Neural cell (in vitro differentiated cells): ENCODE results near the gene AUNIP. TPM values are rescaled to one million over a fixed set of nuclear protein-coding genes. Genes with fewer than 3 reads are reported as not detected.
A peak's percentile ranks its signal among the peaks of the same experiment; 100 is the strongest.

Source experiments
- H2AFZ ChIP-seq: fragments of 200-600, 300-800 bp; sonication (generic), shearing (Covaris generic); 2 replicates; pipeline ENCODE4 v1.6.0; 2014; ENCODE audit warnings: low read depth, mild to moderate bottlenecking, antibody characterized with exemption, low read length, moderate library complexity
- H3F3A ChIP-seq: fragments of 200-600 bp; shearing (Covaris generic); 2 replicates; pipeline ENCODE4 v1.6.1; 2016; ENCODE audit warnings: mild to moderate bottlenecking, moderate library complexity, mixed read lengths, antibody characterized with exemption, low read length; ENCODE audit not compliant: insufficient read depth, poor library complexity, severe bottlenecking
- H3K27ac ChIP-seq: fragments of 200-600, 300-800 bp; sonication (generic), shearing (Covaris generic); 2 replicates; pipeline ENCODE4 v1.5.1; 2014; ENCODE audit warnings: mild to moderate bottlenecking, low read length, moderate library complexity
- H3K27me3 ChIP-seq: fragments of 300-800, 200-600 bp; sonication (generic), shearing (Covaris generic); 2 replicates; pipeline ENCODE4 v1.6.0; 2014; ENCODE audit warnings: mild to moderate bottlenecking, low read depth, low read length, moderate library complexity; ENCODE audit not compliant: insufficient read depth
- H3K36me3 ChIP-seq: fragments of 300-800, 200-600 bp; sonication (generic), shearing (Covaris generic); 2 replicates; pipeline ENCODE4 v1.5.1; 2014; ENCODE audit warnings: mild to moderate bottlenecking, antibody characterized with exemption, low read length, moderate library complexity; ENCODE audit not compliant: insufficient read depth
- H3K4me2 ChIP-seq: fragments of 300-800, 200-600 bp; sonication (generic), shearing (Covaris generic); 2 replicates; pipeline ENCODE4 v1.6.0; 2014; ENCODE audit warnings: mild to moderate bottlenecking, low read length
- H3K4me3 ChIP-seq: fragments of 300-800, 200-600 bp; sonication (generic), shearing (Covaris generic); 2 replicates; pipeline ENCODE4 v1.5.1; 2014; ENCODE audit warnings: mild to moderate bottlenecking, low read length, moderate library complexity
- H3K79me2 ChIP-seq: fragments of 200-600 bp; shearing (Covaris generic); replicated peaks from 2 replicates; pipeline ENCODE4 v1.6.0; 2014; ENCODE audit warnings: mild to moderate bottlenecking, low read length, moderate library complexity; ENCODE audit not compliant: insufficient read depth
- H3K9ac ChIP-seq: fragments of 300-800, 200-600 bp; sonication (generic), shearing (Covaris generic); 2 replicates; pipeline ENCODE4 v1.6.1; 2016; ENCODE audit warnings: mild to moderate bottlenecking, low read length, mixed read lengths
- H3K9me2 ChIP-seq: fragments of 200-600 bp; shearing (Covaris generic); 2 replicates; pipeline ENCODE4 v1.6.1; 2016; ENCODE audit warnings: mild to moderate bottlenecking, low read length, mixed read lengths; ENCODE audit not compliant: insufficient read depth
- H3K9me3 ChIP-seq: fragments of 200-600, 300-800 bp; sonication (generic), shearing (Covaris generic); 2 replicates; pipeline ENCODE4 v1.6.1; 2016; ENCODE audit warnings: mild to moderate bottlenecking, mixed run types, low read length, moderate library complexity, mixed read lengths
- H4K20me1 ChIP-seq: fragments of 200-600 bp; shearing (Covaris generic); 2 replicates; pipeline ENCODE4 v1.6.1; 2016; ENCODE audit warnings: mild to moderate bottlenecking, mixed run types; ENCODE audit not compliant: insufficient read depth
- EP300 ChIP-seq: fragments of 450-650 bp; conservative IDR thresholded peaks from 2 replicates; pipeline ENCODE4 v1.6.1; 2014; ENCODE audit warnings: antibody characterized with exemption, mild to moderate bottlenecking, moderate library complexity; ENCODE audit not compliant: poor library complexity, severe bottlenecking
- EZH2 ChIP-seq: fragments of 200-600, 300-800 bp; shearing (Covaris generic), sonication (generic); IDR thresholded peaks from 2 replicates; pipeline ENCODE4 v1.6.1; 2014; ENCODE audit warnings: antibody characterized with exemption, low read length, borderline replicate concordance, mild to moderate bottlenecking; ENCODE audit not compliant: insufficient read depth, poor library complexity, severe bottlenecking
- MXI1 ChIP-seq: fragments of 450-650 bp; conservative IDR thresholded peaks from 2 replicates; pipeline ENCODE4 v1.6.1; 2014; ENCODE audit warnings: antibody characterized with exemption, mild to moderate bottlenecking; ENCODE audit not compliant: poor library complexity, severe bottlenecking
- POLR2AphosphoS5 ChIP-seq: IDR thresholded peaks from 2 replicates; pipeline ENCODE4 v1.6.1; 2012
- RAD21 ChIP-seq: fragments of 450-650 bp; conservative IDR thresholded peaks from 2 replicates; pipeline ENCODE4 v1.6.1; 2014; ENCODE audit warnings: antibody characterized with exemption, mild to moderate bottlenecking, moderate library complexity
- SMC3 ChIP-seq: fragments of 450-650 bp; conservative IDR thresholded peaks from 2 replicates; pipeline ENCODE4 v1.6.1; 2014; ENCODE audit warnings: antibody characterized with exemption, mild to moderate bottlenecking, moderate library complexity; ENCODE audit not compliant: poor library complexity
- TAF1 ChIP-seq: IDR thresholded peaks from 2 replicates; pipeline ENCODE4 v1.6.1; 2012; ENCODE audit warnings: low read depth
- polyA plus RNA-seq: library from polyadenylated mRNA; depleted of rRNA; stranded (reverse); fragments of >200 nt; gene quantifications from 2 replicates; pipeline ENCODE4 v1.2.3, GENCODE V29; 2014
- TF ChIP-seq, protein P1 (sequence below): IDR thresholded peaks from 2 replicates; pipeline ENCODE4 v1.6.1; 2012; ENCODE audit warnings: borderline replicate concordance
- TF ChIP-seq, protein P2 (sequence below): fragments of 450-650 bp; IDR thresholded peaks from 2 replicates; pipeline ENCODE4 v1.5.1; 2014; ENCODE audit warnings: antibody characterized with exemption, mild to moderate bottlenecking, moderate library complexity; ENCODE audit not compliant: poor library complexity, severe bottlenecking

Gene AUNIP
- polyA plus RNA-seq, 1 donor from 2014 or later = 0.48 TPM

DNA sequence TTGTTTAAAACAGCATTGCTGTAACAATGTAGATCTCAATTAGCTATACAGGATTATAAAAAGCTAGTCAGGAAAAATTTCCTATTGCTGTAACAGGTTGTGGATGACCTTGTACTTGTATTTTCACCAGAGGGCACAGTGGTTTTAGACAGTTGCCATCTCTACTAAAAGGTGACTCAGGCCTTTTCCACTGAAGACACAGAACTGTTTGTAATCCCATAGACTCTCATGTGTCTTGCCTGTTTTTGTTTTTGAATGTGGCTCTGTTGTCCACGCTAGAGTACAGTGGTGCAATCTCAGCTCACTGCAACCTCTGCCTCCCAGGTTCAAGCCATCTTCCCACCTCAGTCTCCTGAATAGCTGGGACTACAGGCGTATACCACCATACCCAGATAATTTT is 33.7 kb downstream of the AUNIP start:
- Histone ChIP-seq H4K20me1 (no peaks in the 10 kb centered on the region), H3F3A (no peaks in the 10 kb centered on the region), H3K79me2 (peaks cover 16% of the 10 kb centered on the region), H2AFZ (no peak overlapping the region), H3K9me3 (no peaks in the 10 kb centered on the region), H3K4me2 (no peak overlapping the region), H3K27me3 (no peaks in the 10 kb centered on the region), H3K9me2 (no peaks in the 10 kb centered on the region), H3K27ac (no peak overlapping the region), H3K4me3 (no peak overlapping the region), H3K9ac (no peak overlapping the region), H3K36me3 (no peaks in the 10 kb centered on the region)
- no peak for TF ChIP-seq EZH2
- TF ChIP-seq MXI1 = no peak
- TF ChIP-seq, protein P1, sequence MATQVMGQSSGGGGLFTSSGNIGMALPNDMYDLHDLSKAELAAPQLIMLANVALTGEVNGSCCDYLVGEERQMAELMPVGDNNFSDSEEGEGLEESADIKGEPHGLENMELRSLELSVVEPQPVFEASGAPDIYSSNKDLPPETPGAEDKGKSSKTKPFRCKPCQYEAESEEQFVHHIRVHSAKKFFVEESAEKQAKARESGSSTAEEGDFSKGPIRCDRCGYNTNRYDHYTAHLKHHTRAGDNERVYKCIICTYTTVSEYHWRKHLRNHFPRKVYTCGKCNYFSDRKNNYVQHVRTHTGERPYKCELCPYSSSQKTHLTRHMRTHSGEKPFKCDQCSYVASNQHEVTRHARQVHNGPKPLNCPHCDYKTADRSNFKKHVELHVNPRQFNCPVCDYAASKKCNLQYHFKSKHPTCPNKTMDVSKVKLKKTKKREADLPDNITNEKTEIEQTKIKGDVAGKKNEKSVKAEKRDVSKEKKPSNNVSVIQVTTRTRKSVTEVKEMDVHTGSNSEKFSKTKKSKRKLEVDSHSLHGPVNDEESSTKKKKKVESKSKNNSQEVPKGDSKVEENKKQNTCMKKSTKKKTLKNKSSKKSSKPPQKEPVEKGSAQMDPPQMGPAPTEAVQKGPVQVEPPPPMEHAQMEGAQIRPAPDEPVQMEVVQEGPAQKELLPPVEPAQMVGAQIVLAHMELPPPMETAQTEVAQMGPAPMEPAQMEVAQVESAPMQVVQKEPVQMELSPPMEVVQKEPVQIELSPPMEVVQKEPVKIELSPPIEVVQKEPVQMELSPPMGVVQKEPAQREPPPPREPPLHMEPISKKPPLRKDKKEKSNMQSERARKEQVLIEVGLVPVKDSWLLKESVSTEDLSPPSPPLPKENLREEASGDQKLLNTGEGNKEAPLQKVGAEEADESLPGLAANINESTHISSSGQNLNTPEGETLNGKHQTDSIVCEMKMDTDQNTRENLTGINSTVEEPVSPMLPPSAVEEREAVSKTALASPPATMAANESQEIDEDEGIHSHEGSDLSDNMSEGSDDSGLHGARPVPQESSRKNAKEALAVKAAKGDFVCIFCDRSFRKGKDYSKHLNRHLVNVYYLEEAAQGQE = no peak
- TF ChIP-seq, protein P2, sequence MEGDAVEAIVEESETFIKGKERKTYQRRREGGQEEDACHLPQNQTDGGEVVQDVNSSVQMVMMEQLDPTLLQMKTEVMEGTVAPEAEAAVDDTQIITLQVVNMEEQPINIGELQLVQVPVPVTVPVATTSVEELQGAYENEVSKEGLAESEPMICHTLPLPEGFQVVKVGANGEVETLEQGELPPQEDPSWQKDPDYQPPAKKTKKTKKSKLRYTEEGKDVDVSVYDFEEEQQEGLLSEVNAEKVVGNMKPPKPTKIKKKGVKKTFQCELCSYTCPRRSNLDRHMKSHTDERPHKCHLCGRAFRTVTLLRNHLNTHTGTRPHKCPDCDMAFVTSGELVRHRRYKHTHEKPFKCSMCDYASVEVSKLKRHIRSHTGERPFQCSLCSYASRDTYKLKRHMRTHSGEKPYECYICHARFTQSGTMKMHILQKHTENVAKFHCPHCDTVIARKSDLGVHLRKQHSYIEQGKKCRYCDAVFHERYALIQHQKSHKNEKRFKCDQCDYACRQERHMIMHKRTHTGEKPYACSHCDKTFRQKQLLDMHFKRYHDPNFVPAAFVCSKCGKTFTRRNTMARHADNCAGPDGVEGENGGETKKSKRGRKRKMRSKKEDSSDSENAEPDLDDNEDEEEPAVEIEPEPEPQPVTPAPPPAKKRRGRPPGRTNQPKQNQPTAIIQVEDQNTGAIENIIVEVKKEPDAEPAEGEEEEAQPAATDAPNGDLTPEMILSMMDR = no peak
- no peak for TF ChIP-seq RAD21
- TF ChIP-seq SMC3 = no peak
- no peak for TF ChIP-seq EP300
- TF ChIP-seq TAF1 = no peak
- TF ChIP-seq POLR2AphosphoS5 = no peak

DNA sequence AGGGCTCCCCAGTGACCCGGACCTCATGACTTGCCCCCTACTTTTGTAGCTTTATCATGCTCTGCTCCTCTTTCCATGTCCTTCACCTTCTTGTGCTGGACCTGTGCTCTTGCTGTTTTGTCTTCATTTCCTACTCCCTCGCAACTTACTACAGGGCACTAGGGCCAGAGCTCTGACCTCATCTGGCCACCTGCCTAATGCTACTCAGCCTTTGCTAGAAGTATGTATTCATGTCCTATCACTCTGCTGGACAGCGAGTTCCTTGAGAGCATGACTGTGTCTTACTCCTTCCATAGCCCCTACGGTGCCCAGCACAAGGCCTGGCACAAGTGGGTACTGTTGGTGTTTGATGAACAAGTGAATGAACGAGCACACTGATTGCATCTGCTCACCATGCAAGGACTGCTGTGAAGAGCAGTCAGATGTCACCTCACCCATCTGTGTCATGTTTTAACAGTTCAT is 37.6 kb downstream of the AUNIP start:
- H3K79me2 ChIP-seq = peaks cover 21% of the 10 kb centered on the region
- no peaks in the 10 kb centered on the region for H3K9me3 ChIP-seq
- no peak for TF ChIP-seq EZH2
- no peak for TF ChIP-seq SMC3
- no peak for TF ChIP-seq MXI1
- TF ChIP-seq EP300 = no peak
- no peaks in the 10 kb centered on the region for H3K27me3 ChIP-seq
- H4K20me1 ChIP-seq = no peaks in the 10 kb centered on the region
- no peaks in the 10 kb centered on the region for H3K9me2 ChIP-seq
- H2AFZ ChIP-seq = no peak overlapping the region
- peak overlapping the region; percentile 81 for H3K9ac ChIP-seq
- H3F3A ChIP-seq = no peaks in the 10 kb centered on the region
- H3K27ac ChIP-seq = no peak overlapping the region
- peak overlapping the region; percentile 89 for H3K4me3 ChIP-seq
- peak overlapping the region; percentile 96 for H3K4me2 ChIP-seq
- no peaks in the 10 kb centered on the region for H3K36me3 ChIP-seq

DNA sequence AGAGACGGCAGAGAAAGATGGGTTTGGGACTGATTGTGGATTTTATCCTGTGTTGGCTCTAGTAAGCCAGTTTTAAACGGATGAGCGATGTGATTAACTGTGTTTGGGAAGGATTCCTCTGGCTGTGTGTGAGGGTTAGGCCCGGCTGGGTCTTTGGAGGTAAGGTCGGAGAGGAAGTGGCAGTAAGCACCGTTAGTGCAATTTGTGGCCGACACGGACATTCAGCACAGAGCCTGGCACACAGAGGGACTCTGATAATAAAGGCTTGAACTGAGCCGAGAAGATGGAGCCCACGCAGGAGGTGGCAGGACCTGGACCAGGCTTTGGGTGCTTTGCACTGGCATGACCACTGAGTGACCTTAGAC is 38.2 kb downstream of the AUNIP start:
- Histone ChIP-seq H2AFZ (no peak overlapping the region), H3F3A (no peaks in the 10 kb centered on the region), H3K27me3 (no peaks in the 10 kb centered on the region), H3K79me2 (peaks cover 21% of the 10 kb centered on the region), H4K20me1 (no peaks in the 10 kb centered on the region), H3K9ac (peak overlapping the region; percentile 81), H3K4me2 (peak overlapping the region; percentile 96), H3K4me3 (peak overlapping the region; percentile 89), H3K9me3 (no peaks in the 10 kb centered on the region), H3K9me2 (no peaks in the 10 kb centered on the region), H3K36me3 (no peaks in the 10 kb centered on the region), H3K27ac (peak overlapping the region; percentile 86)
- TF ChIP-seq, protein P1 = no peak
- no peak for TF ChIP-seq RAD21
- no peak for TF ChIP-seq SMC3
- no peak for TF ChIP-seq MXI1
- TF ChIP-seq, protein P2 = no peak
- TF ChIP-seq EZH2 = no peak
